HG02981 (cell line): ENCODE data around the gene LRP8.

Experiments
- ATAC-seq: cut with Tn5 transposase; IDR thresholded peaks from one replicate; pipeline ENCODE4 v1.9.1; 2021; ENCODE audit warnings: mild to moderate bottlenecking, moderate library complexity; ENCODE audit not compliant: unreplicated experiment

The LRP8 gene

DNA sequence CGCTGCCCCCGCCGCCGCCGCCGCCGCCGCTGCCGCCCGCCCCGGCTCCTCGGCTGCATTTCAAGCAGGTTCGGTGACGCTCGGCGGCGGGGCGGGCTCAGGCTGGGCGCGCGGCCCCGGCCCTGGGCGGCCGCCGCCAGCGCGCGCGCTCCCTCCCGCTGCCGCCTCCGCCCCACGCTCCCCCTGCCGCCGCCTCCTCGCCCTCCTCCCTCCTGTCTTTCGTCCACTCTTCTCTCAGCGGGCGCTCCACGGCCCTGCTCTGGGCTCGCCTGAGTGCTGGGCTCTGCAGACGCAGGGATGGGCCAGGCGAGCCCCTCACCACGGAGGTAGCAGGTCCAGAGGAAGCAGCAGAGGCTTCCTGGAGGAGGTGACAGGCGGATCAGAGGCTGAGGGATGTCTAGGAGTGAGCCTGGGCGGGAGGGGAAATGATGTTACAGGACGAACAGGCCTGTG, at the start of gene LRP8:
TSS of gene LRP8 (minus strand) at position 62 of the 453 bp plus-strand sequence. CDS start 158 bp downstream, outside the sequence.
- peak; percentile 35 for ATAC-seq

DNA sequence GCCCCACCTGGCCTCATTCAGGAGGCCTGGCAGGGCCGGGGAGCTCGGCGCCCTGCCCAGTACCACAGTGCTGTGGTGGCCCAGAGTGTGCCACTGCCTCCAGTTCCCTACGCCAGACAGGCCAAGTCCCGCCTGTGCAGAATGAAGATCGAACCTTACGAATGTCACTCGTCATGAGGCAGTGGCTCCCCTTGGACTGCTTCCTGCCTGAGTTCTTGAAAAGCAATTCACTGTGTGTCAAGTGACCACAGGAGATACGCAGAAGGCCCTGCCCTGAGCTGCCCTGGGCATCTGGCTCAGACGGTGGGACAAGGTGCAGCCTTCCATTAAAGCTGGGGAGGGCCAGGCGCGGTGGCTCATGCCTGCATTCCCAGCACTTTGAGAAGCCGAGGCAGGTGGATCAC, 49.6 kb upstream of the LRP8 start:
- ATAC-seq, result no peak

DNA sequence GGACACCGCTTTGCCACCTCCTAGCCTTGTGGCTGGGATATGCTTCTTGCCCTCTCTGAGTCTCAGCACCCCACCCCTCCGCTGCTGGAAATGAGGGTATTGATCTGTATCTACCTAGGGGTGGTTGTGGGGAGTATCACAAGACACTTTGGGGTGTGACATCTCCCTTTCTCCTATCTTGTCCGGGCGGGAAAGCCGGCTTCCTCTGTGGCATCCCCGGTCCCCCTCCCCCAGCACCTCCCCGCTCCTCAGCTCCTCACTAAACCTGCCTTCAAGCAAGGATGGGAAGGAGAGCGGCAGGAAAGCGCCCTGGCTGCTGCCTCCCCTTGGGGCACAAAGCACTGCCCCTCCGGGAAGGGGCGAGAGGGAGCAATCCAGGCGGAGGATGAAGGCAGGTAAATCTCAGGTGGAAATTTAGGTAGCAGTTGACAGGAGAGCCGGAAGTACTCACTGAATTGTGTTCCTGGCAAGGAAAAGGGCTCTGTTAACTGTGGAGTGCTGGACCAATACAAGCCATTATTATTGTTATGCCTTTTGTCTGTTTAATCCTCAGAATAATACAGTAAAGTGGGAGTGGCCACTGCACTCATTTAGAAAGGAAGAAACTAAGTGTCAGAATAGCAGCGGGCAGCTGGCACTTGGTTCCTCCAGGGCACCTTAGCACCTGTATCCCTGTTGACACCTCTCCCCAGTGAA, 49.0 kb upstream of the LRP8 start:
- no peak for ATAC-seq

DNA sequence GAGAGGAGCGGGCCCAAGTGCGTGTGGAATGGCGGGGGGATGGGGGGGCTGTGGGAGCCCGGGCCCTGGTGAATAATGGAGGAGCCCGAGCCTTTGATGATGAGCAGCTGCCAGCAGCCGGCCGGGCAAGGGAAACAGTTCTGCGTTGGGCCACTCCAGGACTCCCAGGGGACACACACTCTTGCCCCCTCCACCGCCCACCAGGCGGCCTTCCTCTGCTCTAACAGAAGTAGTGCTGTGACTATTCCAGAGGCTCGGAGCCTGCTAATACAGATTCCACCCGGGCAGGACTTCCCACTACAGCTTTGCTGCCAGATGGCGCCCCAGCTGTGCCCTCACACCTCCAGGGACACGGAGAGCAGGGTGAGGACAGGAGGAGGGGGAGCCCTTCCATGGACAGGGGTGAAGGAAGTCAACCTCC, 48.2 kb upstream of the LRP8 start:
- ATAC-seq, result no peak

DNA sequence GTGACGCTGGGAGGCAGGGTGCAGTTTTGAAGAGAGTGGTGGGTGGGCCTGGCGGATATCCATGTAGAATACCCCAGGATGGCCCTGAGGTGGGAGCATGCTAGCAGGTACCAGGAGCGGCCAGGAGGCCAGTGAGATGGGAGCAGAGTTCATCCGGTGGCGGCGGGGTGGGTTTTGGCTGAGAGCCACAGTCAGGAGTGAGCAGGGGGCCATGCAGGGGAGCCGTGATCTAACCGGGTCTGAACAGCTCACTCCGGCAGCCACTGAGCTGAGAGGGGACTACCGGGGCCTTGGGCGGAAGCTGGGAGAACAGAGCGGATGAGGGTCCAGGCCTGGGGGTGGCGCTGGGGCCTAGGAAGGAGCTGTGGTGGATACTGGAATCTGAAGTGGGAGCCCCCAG, 47.6 kb upstream of the LRP8 start:
- ATAC-seq, result no peak

DNA sequence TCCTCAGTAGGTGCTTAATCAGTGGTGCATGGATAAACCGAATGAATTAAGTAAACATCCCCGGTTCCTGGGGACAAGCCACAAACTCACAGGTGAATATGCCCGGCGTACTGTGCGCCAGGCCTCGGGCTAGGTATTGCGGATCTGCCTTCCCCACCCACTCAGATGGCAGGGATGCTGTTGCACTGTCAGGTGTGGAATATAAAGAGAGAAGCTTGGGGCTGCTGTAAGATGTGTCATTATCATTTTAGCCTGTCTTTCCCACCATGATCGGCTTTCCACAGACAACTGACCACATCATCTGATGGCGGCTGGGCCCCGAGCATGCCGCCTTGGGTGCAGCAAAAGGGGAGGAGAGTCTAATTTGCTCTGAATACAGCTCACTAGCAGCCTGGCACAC, 45.4 kb upstream of the LRP8 start:
- no peak for ATAC-seq

DNA sequence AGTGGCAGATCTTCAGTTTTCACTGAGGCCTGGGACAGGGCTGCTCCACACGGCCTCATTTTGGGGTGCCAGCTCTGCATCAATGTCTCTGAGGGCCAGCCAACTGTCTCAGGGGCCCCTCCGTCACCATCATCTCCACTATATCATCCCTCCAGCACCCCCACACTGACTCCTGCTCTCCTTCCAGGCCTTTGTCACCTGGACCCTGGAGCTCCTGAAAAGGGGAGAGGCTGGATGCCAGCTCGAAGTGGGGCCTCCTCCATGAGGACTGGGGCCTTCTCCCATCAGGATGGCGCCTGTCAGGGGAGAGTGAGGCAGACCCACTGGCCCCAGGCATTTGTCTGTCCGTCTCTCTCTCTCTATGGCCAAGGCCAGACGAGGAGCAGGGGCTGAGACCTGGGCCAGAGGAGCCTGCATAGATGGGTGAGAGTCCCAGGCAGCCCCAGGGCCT, 44.7 kb upstream of the LRP8 start:
- no peak for ATAC-seq

DNA sequence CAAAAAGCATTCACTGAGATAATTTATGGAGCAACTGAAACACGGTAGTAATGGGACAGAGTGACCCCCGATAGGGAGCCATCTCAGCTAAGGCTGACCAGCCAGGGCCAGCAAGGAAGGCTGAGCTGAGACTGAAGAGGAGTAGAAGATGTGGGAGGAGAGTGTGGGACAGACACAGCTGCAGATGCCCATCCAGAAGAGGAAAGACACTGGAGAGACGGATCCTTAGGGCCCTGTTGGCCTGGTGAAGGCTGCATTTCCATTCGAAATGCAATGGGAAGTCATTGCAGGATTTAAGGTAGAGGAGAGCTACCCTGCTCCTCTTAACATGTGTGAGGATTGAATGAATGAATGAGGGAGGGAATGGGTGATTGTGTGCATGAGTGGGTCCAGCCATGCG, 44.0 kb upstream of the LRP8 start:
- ATAC-seq, result no peak

DNA sequence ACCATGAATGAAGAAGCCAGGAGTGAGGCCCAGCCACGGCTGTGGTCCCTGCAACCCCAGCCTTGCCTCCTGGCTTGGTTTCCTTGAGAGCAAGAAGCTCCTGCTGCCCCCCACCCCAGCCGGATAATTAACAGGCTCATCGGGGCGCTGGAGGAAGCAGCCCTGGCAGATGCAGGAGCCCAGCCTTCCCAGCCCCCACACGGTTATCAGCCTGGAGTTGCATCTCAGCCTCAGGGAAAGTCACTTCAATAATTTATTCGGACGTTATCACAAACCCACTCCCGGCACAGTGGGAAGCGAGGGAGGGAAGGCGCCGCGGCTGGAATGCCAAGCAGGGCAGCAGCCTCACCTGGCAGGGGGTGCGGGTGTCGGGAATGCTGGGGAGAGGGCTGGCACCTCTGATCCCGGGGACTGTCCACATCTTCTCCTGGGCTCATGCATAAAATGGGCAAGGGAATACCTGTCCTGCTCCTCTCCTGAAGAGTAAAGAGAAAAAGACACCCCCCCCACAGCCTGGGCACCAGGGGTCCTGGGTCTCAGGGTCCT, 43.3 kb upstream of the LRP8 start:
- ATAC-seq, result no peak

DNA sequence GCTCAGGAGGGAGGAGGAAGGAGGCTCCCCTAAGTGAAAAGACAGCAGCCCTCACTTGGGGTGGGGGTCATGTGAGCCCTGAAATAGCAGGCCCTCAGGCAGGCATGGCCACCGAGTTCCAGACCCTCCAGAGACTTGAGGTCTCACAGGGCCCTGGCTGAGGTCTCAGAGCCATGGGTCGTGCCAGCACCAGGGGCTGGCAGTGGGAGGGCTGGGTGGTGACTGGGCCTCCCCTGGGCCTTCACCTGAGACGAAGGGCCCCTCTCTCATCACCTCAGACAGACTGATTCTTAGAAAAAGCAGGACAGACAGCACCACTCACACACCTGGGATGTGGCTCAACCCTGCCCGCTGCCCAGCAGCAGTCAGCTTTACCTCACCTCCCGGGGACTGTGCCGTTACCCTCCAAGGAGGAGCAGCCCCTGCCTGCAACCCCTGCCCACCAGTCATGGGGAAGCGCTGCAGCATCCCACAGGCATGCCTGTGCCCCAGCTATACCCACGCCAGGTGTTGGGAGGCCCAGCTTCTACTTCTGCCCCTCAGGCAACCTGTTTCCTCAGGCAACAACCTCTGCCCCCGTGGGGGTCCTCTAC, 42.6 kb upstream of the LRP8 start:
- no peak for ATAC-seq

DNA sequence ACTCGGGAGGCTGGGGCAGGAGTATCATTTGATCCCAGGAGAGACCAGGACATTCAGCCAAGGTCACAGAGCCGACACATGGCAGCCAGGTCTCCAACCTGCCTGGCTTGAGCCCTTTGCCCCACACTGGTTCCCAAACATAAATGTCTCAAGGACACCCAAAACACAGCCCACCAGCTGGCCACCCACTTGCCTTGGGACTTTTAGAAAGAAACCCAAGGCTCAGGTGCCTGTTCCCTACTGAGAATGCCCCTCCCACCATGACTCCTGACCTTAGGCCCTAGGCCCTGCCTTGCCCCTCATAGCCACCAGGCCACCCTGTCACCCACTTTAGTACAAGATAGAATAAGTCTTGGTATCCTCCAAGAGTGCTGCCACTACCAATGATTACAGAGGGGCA, 41.9 kb upstream of the LRP8 start:
- no peak for ATAC-seq

DNA sequence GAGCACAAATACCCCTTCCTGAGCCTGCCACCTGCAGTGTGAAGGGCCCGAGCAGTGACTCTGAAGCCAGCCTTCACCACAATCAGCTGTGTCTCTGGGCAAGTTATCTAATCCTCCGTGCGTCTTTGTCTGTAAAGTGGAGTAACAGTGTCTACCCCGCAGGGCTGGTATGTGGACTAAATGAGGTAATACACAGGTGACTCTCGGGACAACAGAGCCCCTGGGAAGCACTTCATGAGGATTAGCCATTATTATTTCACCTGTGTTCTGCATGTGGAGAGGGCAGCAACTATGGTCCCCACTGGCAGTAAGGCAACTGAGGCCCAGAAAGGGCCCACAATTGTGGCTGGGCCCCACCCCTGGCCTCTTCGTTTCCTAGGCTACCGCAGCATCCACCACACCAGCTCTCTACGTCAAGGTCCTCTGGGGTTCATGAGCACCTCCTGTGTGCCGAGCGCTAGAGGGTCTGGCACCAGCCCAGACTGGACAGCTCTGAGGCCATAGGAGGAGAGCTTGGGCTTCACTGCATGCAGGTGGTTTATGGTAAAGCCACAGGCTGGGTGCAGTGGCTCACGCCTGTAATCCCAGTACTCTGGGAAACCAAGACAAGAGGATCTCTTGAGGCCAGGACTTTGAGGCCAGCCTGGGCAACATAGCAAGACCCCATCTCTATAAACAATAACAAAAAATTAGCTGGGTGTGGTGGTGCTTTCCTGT, 41.3 kb upstream of the LRP8 start:
- no peak for ATAC-seq

DNA sequence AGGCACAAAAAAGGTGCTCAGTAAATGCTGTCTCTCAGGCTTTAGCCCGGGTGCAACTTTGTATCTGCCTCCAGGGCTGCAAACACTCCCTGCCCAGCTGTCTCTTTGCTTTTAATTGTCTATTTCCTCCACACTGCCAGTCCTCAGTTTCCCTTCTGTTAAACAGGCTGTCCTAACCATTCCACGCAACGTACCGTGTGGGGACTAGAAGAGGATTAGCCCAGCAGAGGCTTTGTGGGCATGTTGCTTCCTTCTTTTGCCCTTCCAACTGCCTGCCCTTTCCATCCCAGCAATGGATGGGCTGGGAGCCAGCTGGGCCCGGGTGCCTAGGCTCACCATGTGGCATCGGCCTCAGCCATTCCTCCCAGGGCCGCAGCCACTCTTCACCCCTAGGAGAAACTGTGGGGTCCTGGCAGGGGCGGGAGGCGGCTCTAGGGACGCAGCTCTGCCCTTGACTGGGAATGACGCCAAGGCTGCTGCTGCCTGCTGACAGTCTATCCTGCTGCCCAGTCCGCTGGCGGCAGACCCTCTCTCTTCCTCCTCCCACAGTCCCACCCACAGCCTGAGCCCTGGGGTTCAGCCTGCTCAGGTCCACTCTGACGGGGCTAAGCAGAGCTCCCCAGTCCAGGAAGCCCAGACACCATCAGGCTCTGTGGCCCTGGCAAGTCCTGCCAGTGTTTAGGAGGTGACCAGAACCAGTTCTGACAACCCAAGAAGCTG, 40.6 kb upstream of the LRP8 start:
- no peak for ATAC-seq

DNA sequence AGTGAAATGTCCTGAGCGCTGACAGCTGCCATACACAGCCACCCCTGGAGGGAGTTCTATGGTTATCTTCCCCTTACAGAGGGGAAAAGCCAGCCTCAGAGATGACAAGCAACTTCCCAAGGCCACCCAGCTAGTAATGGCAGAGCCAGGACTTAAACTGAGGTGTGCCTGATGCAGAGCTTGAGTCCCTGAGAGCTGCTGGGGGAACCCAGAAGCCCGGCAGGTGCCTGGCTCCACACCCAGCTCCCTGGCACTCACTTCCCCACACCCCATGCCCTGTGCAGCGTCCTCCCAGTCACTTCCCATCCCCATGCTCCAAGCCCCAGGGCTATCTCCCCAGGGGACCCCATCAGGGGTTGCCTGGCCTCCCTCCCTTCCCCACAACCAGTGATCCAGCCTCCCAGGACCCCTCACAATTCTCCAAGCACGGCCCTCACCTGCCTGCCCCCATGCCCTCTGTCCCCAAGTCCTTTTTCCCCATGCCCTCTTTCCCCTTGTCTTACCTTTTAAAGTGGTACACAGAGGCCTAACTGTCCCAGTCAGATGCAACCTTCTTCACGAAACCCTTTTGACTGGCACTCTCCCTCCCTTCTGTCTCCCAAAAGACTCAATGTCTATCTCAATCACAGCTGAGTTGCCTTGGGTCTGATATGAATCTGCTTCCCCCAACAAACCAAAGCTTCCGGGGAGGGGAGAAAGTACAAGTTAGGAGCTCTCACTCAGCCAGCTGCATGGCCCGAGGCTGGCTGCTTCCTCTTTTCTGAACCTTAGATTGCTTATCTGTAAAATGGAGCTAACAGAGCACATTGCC, 39.8 kb upstream of the LRP8 start:
- peak; percentile 87 for ATAC-seq

DNA sequence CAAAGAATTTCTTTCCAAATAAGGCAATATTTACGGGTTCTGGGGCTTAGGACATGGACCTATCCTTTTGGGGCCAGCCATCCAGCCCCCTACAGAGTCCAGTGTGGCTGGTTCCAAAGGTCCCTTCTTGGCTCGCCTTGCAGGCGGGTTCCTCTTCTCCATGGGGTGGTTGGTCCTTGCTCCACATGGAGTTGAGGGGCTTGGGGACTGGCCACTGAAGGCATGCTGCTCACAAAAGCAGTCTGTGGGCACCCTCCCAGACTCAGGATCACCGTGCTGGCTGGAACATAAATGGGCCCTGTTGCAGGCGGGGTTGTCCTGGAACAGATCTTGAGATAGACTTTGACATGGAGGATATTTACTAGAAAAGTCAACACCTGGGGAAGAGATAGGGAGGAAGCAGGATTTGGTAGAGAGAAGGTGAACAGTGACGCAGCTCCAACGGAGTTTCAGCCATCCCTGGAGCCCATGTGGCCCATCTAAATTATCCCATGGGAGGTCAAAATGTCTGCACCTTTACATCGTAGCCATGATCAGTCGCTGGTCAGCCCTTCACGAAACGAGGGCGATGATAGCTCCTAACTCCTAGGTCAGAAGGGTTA, 39.1 kb upstream of the LRP8 start:
- no peak for ATAC-seq

DNA sequence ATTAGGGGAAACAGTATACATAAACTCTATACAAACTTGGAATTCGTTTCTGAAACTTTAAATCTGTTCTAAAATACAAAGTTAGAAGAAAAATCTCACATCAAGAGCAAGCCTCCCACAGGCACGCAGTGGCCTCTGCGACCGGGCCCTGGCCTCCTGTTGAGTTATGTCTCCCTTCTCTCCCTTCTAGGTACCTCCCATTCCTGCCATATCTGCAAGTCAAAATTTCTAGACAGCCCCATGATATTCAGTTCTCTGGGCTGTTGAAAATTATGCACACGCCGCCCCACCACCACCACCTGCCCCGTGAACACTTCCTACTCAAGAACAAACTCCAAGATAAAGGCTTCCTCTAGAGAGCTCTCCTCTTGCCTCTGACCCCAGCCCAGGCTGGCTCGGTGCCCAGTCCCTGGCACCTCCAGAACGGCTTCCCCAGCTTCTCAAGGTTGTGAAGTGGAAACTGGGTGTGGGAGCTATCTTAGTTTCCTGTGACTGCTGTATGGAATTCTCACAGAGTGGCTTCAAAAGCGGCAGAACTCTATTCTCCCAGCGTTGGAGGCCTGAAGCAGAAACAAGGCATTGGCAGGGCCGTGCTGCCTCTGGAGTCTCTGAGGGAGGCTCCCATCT, 37.7 kb upstream of the LRP8 start:
- ATAC-seq, result no peak

DNA sequence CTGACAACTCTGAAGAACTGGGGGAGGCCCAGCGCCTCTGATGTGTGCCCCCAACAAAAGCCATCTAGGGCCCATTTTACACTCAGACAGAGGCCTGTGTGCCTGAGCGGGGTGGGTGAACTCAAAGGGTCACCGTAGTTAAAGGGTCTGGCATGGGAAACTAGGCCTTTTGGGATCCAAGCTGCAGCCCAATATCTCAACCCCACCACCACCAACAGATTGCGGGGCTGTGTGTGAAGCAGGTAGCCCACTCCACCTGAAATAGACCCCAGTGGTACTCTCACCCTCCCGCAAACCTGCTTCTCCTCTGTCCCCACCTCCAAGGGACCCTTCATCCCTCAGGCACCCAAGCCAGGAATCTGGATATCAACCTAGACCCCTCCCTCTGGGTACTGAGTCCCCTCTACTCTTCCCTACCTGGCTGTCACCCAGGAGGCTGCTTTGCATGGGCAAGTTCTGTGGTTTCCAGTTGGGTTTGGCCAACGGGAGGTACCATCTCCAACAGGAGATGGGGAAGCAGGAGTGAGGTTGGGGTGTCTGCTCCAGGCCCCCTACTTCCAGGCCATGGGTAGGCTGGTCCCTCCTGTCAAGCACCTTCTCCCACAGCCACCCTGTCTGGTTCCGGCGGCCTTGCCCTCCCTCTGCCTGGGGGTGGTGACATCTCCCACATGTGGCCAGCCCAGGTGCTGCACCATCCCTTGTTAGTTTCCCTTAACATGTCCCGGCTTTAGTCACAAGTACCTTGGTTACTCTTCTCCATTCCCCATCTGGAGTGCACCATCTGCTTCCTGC, 35.2 kb upstream of the LRP8 start:
- no peak for ATAC-seq

DNA sequence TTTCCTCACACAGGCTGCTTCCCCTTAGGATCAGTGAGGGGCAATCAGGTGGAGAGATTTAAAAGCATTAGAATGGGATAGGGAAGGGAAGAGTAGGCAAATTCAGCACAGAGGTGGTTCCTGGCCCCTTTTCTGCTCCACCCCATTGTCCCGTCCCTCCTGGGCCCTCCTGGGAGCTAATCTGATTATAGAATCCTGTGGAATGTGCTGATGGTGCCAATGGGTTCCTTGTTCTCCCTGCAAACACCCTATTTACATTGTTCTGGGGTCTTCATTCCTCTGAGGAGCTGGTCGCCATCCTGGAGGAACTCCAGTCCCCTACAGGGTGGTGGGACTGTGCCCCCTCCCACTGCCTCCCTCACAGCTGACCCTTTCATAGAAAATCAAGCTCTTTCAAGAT, 34.4 kb upstream of the LRP8 start:
- ATAC-seq, result no peak

DNA sequence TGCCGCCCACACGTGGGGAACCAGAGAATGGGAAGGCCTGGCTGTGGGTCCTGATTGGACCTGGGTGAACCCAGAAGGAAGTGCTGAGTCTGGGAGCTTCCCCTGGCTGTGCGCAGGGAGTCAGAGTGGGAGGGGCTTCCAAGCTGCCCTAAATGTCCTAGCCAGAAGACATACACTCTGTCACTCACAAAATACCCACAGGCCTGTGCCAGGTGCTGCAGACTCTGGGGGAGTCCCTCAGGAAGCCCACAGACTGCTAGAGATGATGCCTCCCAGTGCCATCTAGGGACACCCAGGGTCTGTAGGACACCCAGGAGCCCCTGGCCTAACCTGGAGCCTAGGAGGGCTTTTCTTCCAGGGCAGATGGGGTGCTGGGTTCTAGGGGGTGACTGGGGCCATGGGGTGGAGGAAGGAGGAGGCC, 33.7 kb upstream of the LRP8 start:
- no peak for ATAC-seq
